ENCODE results near the gene OR51B4.
"Not testable (repeated sequence)": the region's sequence is repeated elsewhere in the genome, so short reads cannot be mapped to it uniquely, and the experiment has no call there.

The OR51B4 gene

GRCh38 chr11:5274395-5274794, 27.4 kb downstream of the OR51B4 start:
- no peak for DNase-seq (ENCODE audit: low read depth)

DNA sequence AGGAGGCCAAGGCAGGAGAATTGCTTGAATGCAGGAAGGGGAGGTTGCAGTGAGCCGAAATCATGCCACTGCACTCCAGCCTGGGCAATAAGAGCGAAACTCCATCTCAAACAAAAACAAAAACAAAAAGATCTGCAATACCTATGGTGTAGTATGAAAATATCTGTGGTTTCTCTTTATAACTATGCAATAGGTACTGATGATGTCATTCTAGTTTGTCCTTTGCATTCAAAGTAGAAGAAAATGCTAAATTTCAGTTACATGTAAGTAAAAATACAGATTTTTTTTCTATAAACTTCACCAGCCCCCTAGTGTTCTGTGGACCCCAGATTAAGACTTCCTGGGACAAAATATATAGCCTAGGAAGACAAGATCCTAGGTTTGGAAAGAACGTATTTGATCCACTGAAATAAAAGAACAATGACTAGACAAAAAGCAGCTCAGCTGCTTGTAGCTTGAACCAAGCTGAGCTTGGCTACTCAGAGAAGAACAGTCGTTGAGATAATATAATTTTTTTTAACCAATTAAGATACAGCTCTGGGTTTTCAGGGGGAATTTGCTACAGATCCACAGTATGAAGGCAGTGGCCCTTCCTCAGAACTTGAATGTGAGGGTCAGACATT, 29.2 kb downstream of the OR51B4 start:
- no peak for DNase-seq (ENCODE audit: low read depth)

- no peak for DNase-seq (ENCODE audit: low read depth)
Measured at GRCh38 chr11:5269715-5270147, 32.0 kb downstream of the OR51B4 start, which contains the start of gene HBE1. TSS of gene HBE1 (minus strand) at chr11:5269945. CDS start at chr11:5269890, 55 bp downstream.

- DNase-seq (ENCODE audit: low read depth) = no peak
Measured at GRCh38 chr11:5267033-5267563, 34.6 kb downstream of the OR51B4 start.

GRCh38 chr11:5266609-5267008, 35.1 kb downstream of the OR51B4 start:
- no peak for DNase-seq (ENCODE audit: low read depth)

GRCh38 chr11:5265832-5266231, 35.9 kb downstream of the OR51B4 start:
- DNase-seq (ENCODE audit: low read depth) = no peak

DNA sequence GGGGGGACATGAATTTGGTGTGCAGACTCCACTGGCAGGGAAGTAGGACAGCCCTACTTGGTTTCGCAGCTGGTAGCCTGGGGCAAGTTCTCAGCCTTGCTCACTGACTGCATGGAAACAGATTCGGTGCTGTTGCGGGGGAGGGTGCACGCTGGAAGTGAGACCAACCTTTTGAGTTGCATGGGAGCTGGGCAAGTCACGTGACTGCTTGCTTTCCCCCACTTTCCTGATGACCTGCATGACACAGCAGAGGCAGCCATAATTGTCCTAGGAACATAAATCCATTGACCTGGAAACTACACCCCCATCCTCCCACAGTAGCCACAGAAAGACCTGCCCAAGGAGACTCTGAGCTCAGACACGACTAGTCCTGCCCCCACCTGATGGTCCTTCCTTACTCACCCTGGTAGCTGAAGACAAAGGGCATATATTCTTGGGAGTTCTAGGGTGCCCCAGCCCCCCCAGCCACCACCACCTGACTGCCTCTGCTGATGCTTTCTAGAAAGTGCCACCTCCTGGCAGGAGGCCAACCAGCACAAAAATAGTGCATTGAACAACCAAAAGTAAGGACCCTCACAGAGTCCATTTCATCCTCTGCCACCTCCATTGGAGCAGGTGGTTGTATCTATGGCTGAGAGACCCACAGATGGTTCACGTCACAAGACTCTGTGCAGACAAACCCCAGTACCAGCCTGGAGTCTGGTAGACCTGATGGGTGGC, 43.0 kb downstream of the OR51B4 start:
- DNase-seq (ENCODE audit: low read depth) = no peak

GRCh38 chr11:5257296-5257695, 44.5 kb downstream of the OR51B4 start:
- DNase-seq (ENCODE audit: low read depth) = no peak

DNA sequence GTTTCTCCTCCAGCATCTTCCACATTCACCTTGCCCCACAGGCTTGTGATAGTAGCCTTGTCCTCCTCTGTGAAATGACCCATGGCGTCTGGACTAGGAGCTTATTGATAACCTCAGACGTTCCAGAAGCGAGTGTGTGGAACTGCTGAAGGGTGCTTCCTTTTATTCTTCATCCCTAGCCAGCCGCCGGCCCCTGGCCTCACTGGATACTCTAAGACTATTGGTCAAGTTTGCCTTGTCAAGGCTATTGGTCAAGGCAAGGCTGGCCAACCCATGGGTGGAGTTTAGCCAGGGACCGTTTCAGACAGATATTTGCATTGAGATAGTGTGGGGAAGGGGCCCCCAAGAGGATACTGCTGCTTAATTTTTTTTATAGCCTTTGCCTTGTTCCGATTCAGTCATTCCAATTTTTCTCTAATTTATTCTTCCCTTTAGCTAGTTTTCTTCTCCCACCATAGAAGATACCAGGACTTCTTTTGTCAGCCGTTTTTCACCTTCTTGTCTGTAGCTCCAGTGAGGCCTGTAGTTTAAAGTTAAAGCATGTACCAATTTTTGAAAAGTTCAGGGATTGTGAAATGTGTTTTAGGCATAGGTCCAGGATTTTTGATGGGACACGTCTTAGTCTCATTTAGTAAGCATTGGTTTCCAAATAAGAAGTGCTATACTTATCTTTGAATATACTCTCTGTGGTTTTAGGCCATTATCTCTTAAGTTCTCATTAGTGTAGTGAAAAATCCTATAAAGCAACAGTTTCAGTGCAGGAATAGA, 46.9 kb downstream of the OR51B4 start, which contains the start of gene HBG2:
Gene HBG2 (minus strand): TSS at position 136 of the 768 bp plus-strand sequence. CDS start 53 bp downstream, at position 83.
- DNase-seq (ENCODE audit: low read depth) = not testable (repeated sequence)

GRCh38 chr11:5254023-5254422, 47.7 kb downstream of the OR51B4 start:
- not testable (repeated sequence) for DNase-seq (ENCODE audit: low read depth)

- not testable (repeated sequence) for DNase-seq (ENCODE audit: low read depth)
Measured at GRCh38 chr11:5253440-5253839, 48.3 kb downstream of the OR51B4 start.

GRCh38 chr11:5252919-5253265, 48.9 kb downstream of the OR51B4 start:
- DNase-seq (ENCODE audit: low read depth) = no peak

- DNase-seq (ENCODE audit: low read depth) = no peak
Measured at GRCh38 chr11:5252192-5252918, 49.4 kb downstream of the OR51B4 start.

- no peak for DNase-seq (ENCODE audit: low read depth)
Measured at GRCh38 chr11:5251746-5252145, 50.0 kb downstream of the OR51B4 start.
